HG02642 (cell line): Measurements from ENCODE around the gene PRR7.

ENCODE experiments used
- ATAC-seq: cut with Tn5 transposase; IDR thresholded peaks from one replicate; pipeline ENCODE4 v1.9.1; 2021; ENCODE audit warnings: mild to moderate bottlenecking; ENCODE audit not compliant: unreplicated experiment, poor library complexity

PRR7 gene

DNA sequence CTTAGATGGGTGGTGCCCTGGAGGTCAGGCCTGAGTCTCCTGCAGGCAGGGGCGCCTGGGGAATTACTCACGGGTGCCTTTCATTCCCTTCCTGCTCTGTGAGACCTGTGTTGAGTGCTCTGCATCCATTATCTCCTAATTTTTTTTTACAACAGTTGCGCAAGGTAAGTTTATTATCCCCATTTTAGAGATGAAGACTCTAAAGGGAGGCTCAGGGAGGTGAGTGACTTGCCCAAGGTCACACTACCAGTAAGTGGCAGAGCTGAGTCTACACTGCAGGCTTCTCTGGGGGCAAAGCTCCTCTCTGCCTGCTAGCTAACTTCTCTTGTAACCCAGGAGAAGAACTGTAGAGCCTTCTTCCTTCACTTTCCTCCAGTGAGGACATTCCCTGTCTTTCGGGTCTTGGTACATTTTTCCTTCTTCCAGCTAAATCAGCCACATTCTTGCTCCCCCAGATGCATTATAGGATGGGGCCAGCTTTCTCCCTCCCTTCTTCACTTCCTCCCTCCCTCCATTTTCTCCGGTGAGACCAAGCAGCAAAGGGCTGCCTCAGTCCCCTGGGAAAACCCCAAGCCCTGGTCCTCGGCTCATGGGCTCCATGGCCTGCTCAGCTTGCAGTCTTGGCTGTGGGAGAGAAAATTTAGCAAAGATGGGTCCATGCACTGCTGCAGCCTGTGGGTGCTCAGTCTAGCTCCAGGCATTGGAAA is 1.8 kb downstream of the PRR7 start:
- ATAC-seq = no peak

GRCh38 chr5:177449140-177450061 is 2.8 kb downstream of the PRR7 start:
- no peak for ATAC-seq

- no peak for ATAC-seq
Observed at GRCh38 chr5:177450667-177451424, 4.2 kb downstream of the PRR7 start.

DNA sequence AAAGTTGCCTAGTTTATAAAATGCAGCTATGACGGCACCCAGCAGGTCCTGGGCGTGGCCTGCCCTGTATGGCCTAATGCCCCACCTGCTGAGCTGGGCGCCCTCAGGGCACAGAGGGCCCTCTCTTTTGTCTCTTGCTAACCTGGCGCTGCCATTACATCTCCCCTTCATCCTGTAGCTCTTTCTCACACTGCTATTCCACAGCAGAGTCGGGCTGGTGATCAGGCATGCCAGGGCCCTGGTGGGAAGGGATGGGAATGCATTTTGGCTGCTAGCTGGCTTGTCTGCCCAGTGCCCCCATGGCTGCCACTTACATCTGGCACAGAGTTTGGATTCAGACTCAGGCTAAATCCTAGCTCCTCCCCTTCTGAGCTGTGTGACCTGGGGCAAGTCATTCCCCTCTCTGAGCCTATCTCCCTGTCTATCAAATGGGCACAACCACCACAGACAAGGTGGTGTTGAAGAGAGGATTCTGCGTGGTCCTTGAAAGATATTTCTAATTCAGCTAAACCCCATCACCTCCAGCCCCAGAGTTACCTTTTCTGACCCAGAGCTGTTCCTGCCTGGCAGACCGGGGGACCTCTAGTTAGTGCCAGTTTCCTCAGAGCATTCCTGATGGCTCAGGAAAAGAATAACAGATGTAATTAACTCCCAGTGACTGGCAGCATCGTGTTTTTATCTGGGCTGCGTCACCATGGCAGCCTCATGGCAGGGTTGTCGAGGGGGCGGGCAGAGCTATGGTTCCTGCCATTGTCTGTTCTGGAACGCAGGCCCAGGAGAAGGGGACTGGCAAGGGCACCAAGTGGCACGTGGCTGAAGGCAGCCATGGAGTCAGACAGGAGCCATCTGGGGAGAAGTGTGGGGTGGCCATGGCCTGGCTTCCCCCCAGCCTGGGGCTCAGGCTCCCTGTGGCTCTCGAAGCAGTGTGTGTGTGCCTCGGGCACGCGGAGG is 6.3 kb downstream of the PRR7 start:
- no peak for ATAC-seq

GRCh38 chr5:177453852-177454396 is 7.3 kb downstream of the PRR7 start:
- ATAC-seq = peak; percentile 4

DNA sequence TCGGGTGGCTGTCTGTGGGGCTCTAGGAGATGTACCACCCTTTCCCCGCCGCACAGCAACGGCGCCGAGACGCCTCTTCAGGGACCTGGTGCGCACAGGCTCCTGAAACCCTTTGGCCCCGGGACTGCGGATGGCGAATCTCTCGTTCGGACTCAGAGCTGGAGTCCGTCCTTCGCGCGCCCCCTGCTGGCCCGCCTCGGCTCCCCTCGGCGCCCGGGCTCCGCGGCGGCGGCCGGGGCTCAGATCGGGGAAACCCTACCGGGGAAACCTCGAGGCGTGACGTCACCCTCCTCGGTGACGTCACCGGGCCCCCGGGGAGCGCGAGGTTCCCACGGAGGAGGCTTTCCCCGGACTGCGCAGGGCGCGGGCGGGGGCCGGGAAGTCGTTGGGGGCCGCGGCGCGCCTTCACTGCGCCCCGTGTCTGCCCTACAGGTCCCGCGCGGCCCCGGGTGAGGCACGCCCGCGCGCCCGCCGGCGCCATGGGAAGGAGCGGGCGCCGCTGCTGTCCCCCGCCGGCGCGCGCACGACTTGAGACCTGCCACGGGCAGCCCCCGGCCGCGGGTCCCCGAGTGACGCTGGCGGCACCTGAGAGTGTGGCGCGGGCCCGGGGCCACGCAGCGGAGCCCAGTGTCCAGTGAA is 7.9 kb downstream of the PRR7 start:
- ATAC-seq = peak; percentile 48

- ATAC-seq = peak; percentile 55
Observed at GRCh38 chr5:177455036-177455660, 8.5 kb downstream of the PRR7 start.

DNA sequence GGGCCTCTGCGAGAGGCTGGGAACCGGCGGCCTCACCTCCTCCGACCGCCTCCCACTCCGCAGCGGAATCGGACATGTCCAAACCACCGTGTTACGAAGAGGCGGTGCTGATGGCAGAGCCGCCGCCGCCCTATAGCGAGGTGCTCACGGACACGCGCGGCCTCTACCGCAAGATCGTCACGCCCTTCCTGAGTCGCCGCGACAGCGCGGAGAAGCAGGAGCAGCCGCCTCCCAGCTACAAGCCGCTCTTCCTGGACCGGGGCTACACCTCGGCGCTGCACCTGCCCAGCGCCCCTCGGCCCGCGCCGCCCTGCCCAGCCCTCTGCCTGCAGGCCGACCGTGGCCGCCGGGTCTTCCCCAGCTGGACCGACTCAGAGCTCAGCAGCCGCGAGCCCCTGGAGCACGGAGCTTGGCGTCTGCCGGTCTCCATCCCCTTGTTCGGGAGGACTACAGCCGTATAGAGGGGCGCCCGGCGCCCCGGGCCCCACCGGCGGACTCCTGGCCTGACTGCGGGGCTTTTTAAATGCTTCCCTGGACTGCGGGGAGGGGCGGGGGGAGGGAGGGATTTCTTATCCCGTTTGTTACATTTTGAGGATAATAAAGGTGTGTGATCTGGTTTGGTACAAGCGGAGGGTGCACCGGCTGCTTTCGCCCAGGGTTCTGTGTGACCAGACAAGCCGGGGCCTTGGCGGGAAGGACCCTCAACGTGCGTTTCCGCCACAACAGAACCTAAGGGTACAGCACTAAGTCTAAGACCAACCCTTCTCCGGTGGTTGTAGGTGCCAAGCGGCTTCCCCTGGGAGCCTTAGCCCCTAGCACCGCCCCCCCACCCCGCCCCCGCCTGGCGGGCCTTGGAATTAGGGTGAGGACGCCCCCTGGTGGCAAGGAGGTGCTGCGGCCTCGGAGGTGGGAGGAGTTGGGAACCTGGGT is 9.3 kb downstream of the PRR7 start:
- peak; percentile 19 for ATAC-seq

DNA sequence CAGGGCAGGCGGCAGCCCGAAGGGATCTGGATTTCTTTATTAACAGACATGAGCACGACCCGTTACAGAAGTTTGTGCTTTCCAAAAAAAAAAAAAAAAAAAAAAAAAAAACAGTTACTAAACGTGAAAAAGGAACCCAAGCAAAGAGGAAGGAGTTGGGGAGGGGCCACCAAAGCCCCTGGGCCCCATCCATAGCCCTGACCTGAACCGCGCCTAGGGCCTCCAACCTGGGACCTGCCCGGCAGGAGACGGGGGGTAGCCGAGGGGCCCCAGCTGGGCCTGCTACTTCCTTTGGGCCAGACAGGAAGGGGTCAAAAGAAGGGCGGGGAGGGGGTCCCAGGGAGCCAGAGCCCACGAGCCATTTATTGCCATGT is 10.0 kb downstream of the PRR7 start:
- ATAC-seq = no peak

DNA sequence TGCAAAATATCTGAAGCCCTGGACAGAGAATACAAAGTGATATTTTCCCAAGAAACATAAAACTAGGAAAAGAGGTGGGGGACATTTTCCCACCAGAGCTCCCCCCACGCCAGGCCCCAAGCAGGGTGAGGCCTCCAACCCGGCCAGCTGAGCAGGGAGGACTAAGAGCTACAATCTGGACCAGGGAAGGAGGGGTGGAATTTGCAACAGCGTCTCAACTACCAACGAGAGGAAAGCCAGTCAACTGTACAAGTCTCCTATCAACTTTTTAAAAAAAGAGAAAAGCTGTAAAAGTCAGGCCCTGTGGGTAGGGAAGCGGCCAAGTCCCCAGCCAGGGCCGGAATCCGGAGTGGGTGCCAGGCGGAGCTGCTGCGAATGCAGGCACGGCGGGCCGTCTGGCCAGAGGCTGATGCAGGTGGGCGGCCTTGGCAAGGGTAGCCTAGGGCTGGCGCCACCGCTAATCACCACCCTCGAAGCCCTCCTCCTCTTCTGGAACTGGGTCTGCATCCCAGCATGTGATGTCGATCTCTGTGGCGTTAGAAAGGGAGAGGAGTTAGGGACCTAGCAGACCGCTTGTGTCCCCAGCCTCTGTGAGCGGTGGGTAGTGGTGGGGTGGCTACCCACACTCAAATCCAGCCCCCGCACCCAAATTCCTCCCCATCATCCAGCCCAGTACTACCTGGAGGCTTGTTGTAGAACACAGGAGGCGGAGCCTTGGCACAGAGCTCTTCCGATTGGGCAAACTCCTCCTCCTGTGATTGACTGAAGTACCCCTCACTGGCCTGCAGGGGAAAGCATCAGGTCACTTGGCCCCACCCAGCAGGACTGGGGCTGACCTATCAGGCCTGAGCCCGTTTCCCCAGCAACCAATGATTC is 10.6 kb downstream of the PRR7 start:
- ATAC-seq = peak; percentile 32

- ATAC-seq = no peak
Observed at GRCh38 chr5:177457852-177458681, 11.5 kb downstream of the PRR7 start.

- ATAC-seq = no peak
Observed at GRCh38 chr5:177458912-177459350, 12.3 kb downstream of the PRR7 start.

- ATAC-seq = no peak
Observed at GRCh38 chr5:177459357-177459756, 12.7 kb downstream of the PRR7 start.

DNA sequence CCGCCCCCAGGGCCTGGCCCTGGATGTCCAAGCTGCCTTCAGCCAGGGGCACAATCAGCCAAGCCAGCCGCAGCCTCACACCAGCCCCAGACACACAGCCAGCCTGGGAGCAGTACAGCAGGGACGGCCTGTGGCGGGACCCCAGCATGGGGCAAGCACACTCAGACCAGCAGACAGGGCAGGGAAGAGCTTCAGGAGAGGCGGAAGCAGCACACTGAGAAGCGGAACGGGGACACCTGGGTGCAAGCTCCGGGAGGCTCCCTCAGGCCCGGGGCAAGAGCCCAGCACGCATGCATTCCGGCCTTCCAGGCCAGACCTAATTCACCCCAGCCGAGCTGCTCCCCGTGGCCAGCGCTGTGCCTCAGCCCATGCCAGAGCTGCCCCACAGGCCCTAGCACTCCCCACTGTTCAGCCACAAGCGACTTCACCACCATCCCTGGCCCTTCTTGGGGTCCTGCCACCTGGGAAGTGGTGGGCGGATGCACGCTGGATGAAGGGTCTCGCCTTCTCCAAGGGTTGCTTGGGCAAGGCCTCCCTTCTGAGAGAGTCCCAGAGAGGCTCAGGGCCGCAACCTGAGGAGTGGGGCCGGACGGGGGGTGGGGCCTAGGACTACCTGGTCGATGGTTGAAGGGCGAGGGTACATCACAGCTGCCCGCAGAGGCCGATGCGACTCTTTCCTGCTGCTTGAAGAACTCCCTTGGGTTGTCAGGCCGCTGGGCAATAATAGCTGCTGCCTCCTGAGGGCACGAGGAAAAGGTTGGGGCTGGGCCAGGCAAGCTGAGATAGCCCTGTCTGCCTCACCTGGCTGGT is 13.4 kb downstream of the PRR7 start:
- no peak for ATAC-seq
